OCI-LY1 (cell line): ENCODE data around the gene TTC28.
"Not testable (repeated sequence)": the region's sequence is repeated elsewhere in the genome, so short reads cannot be mapped to it uniquely, and the experiment has no call there.

Experiments
- H2AFZ ChIP-seq: fragments of 200-600 bp; sonication (generic), shearing (Covaris generic); 2 replicates; pipeline ENCODE4 v1.6.0; 2014; ENCODE audit warnings: antibody characterized with exemption, mild to moderate bottlenecking, low read length
- H3F3A ChIP-seq: fragments of 200-600 bp; sonication (generic), shearing (Covaris generic); 2 replicates; pipeline ENCODE4 v1.6.0; 2014; ENCODE audit warnings: mild to moderate bottlenecking, antibody characterized with exemption, low read length, moderate library complexity; ENCODE audit not compliant: insufficient read depth
- H3K27ac ChIP-seq: fragments of 200-600 bp; sonication (generic); 2 replicates; pipeline ENCODE4 v1.5.1; 2014; ENCODE audit warnings: low read length, mixed run types, mild to moderate bottlenecking, low read depth; ENCODE audit not compliant: poor library complexity, severe bottlenecking
- H3K27me3 ChIP-seq: fragments of 200-600 bp; sonication (generic); 2 replicates; pipeline ENCODE4 v1.6.0; 2014; ENCODE audit warnings: antibody characterized with exemption, mild to moderate bottlenecking, low read length, moderate library complexity; ENCODE audit not compliant: insufficient read depth
- H3K36me3 ChIP-seq: fragments of 200-600 bp; sonication (generic); 2 replicates; pipeline ENCODE4 v1.6.1; 2014; ENCODE audit warnings: mild to moderate bottlenecking, antibody characterized with exemption, low read length, moderate library complexity, mixed read lengths; ENCODE audit not compliant: insufficient read depth
- H3K4me1 ChIP-seq: fragments of 200-600 bp; sonication (generic); 2 replicates; pipeline ENCODE4 v1.5.1; 2014; ENCODE audit warnings: mild to moderate bottlenecking, low read length, moderate library complexity; ENCODE audit not compliant: insufficient read depth, severe bottlenecking
- H3K4me2 ChIP-seq: fragments of 200-600 bp; sonication (generic), shearing (Covaris generic); 2 replicates; pipeline ENCODE4 v1.6.1; 2014; ENCODE audit warnings: low read length
- H3K4me3 ChIP-seq: fragments of 200-600 bp; sonication (generic); 2 replicates; pipeline ENCODE4 v1.5.1; 2014; ENCODE audit warnings: low read length, low read depth, mild to moderate bottlenecking, mixed read lengths; ENCODE audit not compliant: poor library complexity, severe bottlenecking
- H3K79me2 ChIP-seq: fragments of 200-600 bp; shearing (Covaris generic); 2 replicates; pipeline ENCODE4 v1.6.1; 2016; ENCODE audit warnings: mixed run types, low read length, mixed read lengths; ENCODE audit not compliant: insufficient read depth
- H3K9ac ChIP-seq: fragments of 200-600 bp; sonication (generic), shearing (Covaris generic); 2 replicates; pipeline ENCODE4 v1.6.1; 2014; ENCODE audit warnings: mild to moderate bottlenecking, low read length, mixed read lengths
- H3K9me2 ChIP-seq: fragments of 200-600 bp; sonication (generic), shearing (Covaris generic); 2 replicates; pipeline ENCODE4 v1.6.1; 2014; ENCODE audit warnings: low read depth, mild to moderate bottlenecking, low read length, mixed read lengths
- H3K9me3 ChIP-seq: fragments of 200-600 bp; shearing (Covaris generic); 2 replicates; pipeline ENCODE4 v1.6.1; 2014; ENCODE audit warnings: low read length, mixed read lengths
- H4K20me1 ChIP-seq: fragments of 200-600 bp; sonication (generic), shearing (Covaris generic); 2 replicates; pipeline ENCODE4 v1.6.0; 2016; ENCODE audit warnings: mild to moderate bottlenecking, low read length; ENCODE audit not compliant: insufficient read depth
- EZH2 ChIP-seq: fragments of 200-600 bp; sonication (generic), shearing (Covaris generic); IDR thresholded peaks from 2 replicates; pipeline ENCODE4 v1.8.0; 2017; ENCODE audit warnings: borderline replicate concordance, mixed run types, mild to moderate bottlenecking, antibody characterized with exemption, low read length, moderate library complexity, mixed read lengths
- TF ChIP-seq, protein P1 (sequence below): fragments of 200-600 bp; sonication (generic), shearing (Covaris generic); IDR thresholded peaks from 2 replicates; pipeline ENCODE4 v1.5.1; 2017; ENCODE audit warnings: mild to moderate bottlenecking, antibody characterized with exemption, low read length, moderate library complexity, mixed read lengths

TTC28 gene

DNA sequence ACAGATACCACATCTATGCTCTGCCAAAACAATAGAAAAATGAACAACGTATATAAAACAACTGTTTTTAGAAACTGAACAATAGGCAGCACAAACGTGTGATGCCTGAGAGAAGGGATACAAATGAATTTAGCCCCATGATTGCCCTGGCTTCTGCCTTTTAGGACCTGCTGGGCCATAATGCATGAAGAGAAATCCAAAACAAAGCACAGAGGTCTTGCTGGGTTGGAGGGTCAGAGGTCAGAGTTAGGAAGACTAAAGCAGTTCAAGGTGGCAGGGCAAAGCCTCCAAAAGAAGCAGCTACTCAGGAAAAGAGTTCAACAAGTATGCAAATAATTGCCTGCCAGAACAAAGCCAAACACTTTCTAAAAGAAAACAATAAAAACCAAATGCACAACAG, 138.5 kb downstream of the TTC28 start:
- no peaks in the 10 kb centered on the region for H4K20me1 ChIP-seq
- no peaks in the 10 kb centered on the region for H3F3A ChIP-seq
- TF ChIP-seq, protein P1, sequence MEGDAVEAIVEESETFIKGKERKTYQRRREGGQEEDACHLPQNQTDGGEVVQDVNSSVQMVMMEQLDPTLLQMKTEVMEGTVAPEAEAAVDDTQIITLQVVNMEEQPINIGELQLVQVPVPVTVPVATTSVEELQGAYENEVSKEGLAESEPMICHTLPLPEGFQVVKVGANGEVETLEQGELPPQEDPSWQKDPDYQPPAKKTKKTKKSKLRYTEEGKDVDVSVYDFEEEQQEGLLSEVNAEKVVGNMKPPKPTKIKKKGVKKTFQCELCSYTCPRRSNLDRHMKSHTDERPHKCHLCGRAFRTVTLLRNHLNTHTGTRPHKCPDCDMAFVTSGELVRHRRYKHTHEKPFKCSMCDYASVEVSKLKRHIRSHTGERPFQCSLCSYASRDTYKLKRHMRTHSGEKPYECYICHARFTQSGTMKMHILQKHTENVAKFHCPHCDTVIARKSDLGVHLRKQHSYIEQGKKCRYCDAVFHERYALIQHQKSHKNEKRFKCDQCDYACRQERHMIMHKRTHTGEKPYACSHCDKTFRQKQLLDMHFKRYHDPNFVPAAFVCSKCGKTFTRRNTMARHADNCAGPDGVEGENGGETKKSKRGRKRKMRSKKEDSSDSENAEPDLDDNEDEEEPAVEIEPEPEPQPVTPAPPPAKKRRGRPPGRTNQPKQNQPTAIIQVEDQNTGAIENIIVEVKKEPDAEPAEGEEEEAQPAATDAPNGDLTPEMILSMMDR: no peak
- TF ChIP-seq EZH2: no peak
- H3K9ac ChIP-seq: no peak overlapping the region
- H3K4me1 ChIP-seq: no peaks in the 10 kb centered on the region
- no peaks in the 10 kb centered on the region for H3K79me2 ChIP-seq
- no peak overlapping the region for H2AFZ ChIP-seq
- H3K4me2 ChIP-seq: no peak overlapping the region
- H3K9me3 ChIP-seq: no peaks in the 10 kb centered on the region
- H3K27me3 ChIP-seq: no peaks in the 10 kb centered on the region
- H3K27ac ChIP-seq: no peak overlapping the region
- no peaks in the 10 kb centered on the region for H3K9me2 ChIP-seq
- no peaks in the 10 kb centered on the region for H3K36me3 ChIP-seq
- H3K4me3 ChIP-seq: no peak overlapping the region

DNA sequence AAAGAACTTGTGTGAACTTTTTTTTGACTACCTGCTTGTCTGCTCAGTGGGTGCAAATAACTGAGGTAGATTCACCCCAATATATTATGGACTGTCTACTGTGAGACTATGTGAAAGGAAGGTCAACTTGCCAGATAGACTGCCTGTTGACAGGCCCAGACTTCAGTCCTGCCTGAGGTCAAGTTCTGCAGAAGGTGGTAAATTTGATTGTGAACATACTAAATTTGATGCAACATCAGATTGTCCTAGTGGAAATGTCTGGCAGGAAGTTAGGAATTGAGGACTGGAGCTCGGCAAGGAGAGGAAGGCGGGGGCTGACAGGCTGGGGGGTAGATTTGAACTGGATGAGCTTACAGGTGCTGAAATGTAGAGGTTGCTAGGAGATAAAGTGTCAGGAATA, 140.7 kb downstream of the TTC28 start:
- Histone ChIP-seq H3K4me1 (no peaks in the 10 kb centered on the region), H3K9ac (no peak overlapping the region), H3K79me2 (no peaks in the 10 kb centered on the region), H2AFZ (no peak overlapping the region), H3K4me2 (no peak overlapping the region), H3F3A (no peaks in the 10 kb centered on the region), H3K36me3 (no peaks in the 10 kb centered on the region), H3K27me3 (no peaks in the 10 kb centered on the region), H3K27ac (no peak overlapping the region), H4K20me1 (no peaks in the 10 kb centered on the region), H3K4me3 (no peak overlapping the region), H3K9me3 (no peaks in the 10 kb centered on the region), H3K9me2 (no peaks in the 10 kb centered on the region)
- TF ChIP-seq EZH2: no peak
- TF ChIP-seq, protein P1: no peak

DNA sequence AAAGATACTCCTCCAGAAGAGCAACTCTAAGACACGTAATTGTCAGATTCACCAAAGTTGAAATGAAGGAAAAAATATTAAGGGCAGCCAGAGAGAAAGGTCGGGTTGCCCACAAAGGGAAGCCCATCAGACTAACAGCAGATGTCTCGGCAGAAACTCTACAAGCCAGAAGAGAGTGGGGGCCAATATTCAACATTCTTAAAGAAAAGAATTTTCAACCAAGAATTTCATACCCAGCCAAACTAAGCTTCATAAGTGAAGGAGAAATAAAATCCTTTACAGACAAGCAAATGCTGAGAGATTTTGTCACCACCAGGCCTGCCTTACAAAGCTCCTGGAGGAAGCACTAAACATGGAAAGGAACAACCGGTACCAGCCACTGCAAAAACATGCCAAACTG, 149.1 kb downstream of the TTC28 start:
- not testable (repeated sequence) for H3K27me3 ChIP-seq, H3K4me2 ChIP-seq, H3K9ac ChIP-seq, H3K79me2 ChIP-seq, H2AFZ ChIP-seq, H3K9me2 ChIP-seq, H3K4me3 ChIP-seq, H3K4me1 ChIP-seq, H3K27ac ChIP-seq, H3F3A ChIP-seq, H4K20me1 ChIP-seq, H3K9me3 ChIP-seq, H3K36me3 ChIP-seq

DNA sequence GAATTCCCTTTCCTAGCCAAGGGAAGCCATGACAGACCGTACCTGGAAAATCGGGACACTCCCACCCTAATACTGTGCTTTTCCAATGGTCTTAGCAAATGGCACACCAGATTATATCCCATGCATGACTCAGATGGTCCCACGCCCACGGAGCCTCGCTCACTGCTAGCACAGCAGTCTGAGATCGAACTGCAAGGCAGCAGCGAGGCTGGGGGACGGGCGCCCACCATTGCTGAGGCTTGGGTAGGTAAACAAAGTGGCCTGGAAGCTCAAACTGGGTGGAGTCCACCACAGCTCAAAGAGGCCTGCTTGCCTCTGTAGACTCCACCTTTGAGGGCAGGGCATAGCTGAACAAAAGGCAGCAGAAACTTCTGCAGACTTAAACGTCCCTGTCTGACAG, 150.5 kb downstream of the TTC28 start:
- not testable (repeated sequence) for H3K9me2 ChIP-seq, H4K20me1 ChIP-seq, H2AFZ ChIP-seq, H3K4me3 ChIP-seq, H3K79me2 ChIP-seq, H3K36me3 ChIP-seq, H3K27me3 ChIP-seq, H3K9ac ChIP-seq, H3K9me3 ChIP-seq, H3F3A ChIP-seq, H3K27ac ChIP-seq, H3K4me2 ChIP-seq, H3K4me1 ChIP-seq
